ENCODE data around the gene SP110.
"Not testable (repeated sequence)": the region's sequence is repeated elsewhere in the genome, so short reads cannot be mapped to it uniquely, and the experiment has no call there.

Gene SP110

DNA sequence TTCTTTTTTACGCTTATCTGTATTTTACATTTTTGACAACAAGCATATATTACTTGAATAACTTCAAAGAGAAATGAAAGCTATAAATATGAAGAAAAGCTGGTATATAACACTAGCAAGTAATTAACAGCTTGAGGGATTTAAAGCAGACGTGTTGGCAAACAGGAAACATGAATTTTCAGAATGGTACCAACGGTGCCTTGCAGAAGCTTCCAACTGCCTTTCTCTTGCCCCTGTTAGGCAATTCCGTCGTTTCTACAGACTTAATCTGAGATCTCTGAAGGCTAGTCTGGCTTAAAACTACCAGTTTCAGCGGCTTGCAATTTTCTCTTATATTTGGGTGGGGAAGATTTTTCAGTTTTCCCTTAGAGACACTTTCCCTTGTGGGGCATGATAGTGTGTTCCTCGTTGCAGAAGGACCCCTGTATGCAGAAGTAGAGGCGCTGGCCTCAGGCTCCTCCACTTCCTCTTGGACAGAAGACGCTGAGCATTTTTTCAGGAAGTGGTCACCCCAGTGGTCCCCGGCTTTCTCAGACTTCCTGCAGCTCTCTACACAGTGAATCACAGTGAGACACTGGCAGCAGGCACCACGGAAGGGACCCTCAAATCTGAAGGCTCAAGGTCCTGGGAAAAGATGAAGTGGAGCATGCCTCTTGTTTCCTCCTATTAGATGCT lies 94.9 kb downstream of the SP110 start:
- DNase-seq (ENCODE audit: low read depth) = no peak

DNA sequence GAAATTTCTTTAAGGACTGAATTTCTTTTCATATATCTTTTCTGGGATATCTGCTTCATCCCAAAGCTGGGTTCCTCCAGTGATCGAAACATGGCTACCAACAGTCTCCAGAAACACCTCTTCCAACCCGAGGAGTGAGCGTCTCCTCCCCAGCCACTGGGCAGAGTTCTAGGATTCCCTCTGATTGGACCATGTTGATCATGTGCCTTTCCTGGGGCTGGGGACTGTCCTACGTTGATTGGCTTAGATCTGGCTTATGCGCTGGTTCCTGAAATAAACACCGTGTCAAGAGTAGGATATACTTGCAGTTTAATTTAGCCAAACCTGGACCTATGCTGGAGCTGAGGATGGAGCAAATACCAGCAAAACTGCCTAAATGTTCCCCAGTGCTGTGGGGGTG lies 95.5 kb downstream of the SP110 start:
- DNase-seq (ENCODE audit: low read depth) = no peak

DNA sequence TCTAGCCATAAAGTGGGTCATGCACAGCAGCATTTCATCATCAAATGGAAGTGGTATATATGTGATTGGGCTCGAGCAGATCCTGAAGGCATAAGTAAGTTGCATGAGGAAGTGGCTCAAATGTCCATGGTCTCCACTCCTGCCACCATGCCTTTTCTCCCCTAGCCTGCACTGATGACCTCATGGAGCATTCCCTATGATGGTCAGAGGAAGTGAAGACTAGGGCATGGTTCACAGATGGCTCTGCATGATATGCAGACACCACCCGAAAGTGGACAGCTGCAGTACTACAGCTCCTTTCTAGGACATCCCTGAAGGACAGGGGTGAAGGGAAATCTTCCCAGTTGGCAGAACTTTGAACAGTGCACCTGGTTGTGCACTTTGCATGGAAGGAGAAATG lies 99.4 kb downstream of the SP110 start:
- not testable (repeated sequence) for DNase-seq (ENCODE audit: low read depth)

DNA sequence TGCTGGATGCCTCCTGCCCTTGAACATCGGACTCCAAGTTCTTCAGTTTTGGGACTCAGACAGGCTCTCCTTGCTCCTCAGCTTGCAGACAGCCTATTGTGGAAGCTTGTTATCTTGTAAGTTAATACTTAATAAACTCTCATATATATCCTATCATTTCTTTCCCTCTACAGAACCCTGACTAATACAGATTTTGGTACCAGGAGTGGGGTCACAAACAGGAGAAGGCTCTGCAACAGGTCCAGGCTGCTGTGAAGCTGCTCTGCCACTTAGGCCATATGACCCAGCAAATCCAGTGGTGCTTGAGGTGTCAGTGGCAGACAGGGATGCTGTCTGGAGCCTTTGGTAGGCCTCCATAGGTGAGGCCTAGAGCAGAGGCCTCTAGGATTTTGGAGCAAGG lies 100.0 kb downstream of the SP110 start:
- DNase-seq (ENCODE audit: low read depth) = not testable (repeated sequence)

Data from activated gamma-delta T cell treated with anti-CD3 and anti-CD28 coated beads, Interleukin-2, amount 50 U/mL, for 16 hours (primary cell).